Measurements from ENCODE around the gene WWC1.
A peak's percentile ranks its signal among the peaks of the same experiment; 100 is the strongest.

The WWC1 gene

DNA sequence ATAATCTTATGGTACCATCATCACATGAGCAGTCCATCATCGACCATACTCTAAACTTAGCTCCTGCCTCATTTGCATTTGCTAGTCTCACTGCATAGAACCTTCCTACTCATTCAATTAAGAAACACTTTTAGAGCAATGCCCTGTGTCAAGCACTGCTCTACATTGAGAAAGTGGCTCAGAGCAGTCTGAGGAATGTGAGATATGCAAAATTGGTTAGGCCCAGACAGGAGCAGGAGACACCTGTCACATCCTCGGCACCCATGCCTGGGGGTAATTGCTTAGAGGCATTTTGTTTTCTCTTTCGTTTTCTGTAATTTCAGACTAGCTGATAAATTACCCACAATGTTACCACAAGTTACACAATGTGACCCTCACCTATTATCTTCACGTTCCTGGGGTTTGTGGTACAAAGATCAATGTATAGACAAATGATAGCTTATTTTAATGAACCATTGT, 189.9 kb downstream of the WWC1 start:
- TF ChIP-seq, protein P1, sequence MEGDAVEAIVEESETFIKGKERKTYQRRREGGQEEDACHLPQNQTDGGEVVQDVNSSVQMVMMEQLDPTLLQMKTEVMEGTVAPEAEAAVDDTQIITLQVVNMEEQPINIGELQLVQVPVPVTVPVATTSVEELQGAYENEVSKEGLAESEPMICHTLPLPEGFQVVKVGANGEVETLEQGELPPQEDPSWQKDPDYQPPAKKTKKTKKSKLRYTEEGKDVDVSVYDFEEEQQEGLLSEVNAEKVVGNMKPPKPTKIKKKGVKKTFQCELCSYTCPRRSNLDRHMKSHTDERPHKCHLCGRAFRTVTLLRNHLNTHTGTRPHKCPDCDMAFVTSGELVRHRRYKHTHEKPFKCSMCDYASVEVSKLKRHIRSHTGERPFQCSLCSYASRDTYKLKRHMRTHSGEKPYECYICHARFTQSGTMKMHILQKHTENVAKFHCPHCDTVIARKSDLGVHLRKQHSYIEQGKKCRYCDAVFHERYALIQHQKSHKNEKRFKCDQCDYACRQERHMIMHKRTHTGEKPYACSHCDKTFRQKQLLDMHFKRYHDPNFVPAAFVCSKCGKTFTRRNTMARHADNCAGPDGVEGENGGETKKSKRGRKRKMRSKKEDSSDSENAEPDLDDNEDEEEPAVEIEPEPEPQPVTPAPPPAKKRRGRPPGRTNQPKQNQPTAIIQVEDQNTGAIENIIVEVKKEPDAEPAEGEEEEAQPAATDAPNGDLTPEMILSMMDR (IDR thresholded peaks at IDR 0.05; ENCODE audit: low read depth, low read length, missing control alignments): no peak
- no peak for DNase-seq (ENCODE audit: extremely low read depth, low read depth)
- H3K4me3 ChIP-seq (replicated peaks; ENCODE audit: low read depth, low read length): no peak overlapping the region

DNA sequence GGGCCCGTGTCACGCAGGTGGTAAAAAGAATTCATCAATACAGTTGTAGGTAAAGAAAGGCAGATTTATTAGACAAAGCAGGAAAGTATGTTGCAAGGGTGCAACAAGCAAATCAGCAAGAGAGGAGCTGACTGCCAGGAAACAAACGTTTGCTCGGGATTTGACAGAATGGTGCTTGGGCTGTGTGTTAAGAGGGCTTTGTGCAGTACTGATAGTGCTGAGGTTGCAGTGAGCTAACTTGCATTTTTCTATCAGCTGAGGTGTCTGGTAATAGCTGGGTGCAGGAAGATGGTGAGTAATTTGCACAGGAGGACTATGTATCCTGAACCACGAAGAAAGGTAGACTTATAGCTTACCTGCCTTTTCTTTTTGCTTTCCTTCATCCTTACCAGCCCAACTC, 190.9 kb downstream of the WWC1 start:
- no peak for DNase-seq (ENCODE audit: extremely low read depth, low read depth)
- TF ChIP-seq, protein P1 (IDR thresholded peaks at IDR 0.05; ENCODE audit: low read depth, low read length, missing control alignments): no peak
- no peak overlapping the region for H3K4me3 ChIP-seq (replicated peaks; ENCODE audit: low read depth, low read length)

DNA sequence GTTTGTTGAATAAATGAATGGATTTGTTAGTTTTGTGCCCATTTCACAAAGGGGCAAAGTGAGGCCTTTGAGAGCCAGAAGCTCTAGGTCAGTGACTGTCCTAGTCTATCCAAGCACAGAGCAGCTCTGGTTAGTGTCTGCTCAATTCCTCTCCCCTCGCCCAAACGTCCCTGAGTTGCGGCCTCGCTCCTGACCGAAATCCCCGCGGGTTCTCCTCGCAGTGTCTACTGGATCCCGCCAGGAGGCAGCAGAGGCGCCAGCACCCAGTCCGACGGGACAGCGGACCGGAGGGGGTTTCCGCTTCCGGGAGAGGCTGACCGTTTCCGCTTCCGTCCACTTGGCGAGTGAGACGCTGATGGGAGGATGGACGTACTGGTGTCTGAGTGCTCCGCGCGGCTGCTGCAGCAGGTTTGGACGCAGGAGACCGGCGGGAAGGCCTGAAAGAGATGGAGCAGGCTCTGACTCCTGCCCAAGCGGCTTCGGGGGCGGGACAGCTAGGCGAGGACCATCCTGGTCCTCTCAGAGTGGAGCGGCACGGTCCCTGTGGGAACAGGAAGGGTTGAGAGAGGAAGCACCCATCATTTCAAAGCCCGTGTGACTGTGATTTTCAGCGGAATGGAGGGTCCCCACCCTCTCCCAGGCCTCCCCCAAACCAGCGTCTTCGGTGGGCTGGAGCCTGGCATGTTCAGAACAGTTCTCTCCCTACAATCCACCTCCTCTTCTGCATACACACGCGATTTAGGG, 194.9 kb downstream of the WWC1 start, which contains the start of gene RARS1:
Gene RARS1, plus strand, starts transcription at position 336 of the 744 bp plus-strand sequence. Its CDS starts 28 bp downstream, at position 364.
- peak; percentile 75 for DNase-seq (ENCODE audit: extremely low read depth, low read depth)
- TF ChIP-seq, protein P1 (IDR thresholded peaks at IDR 0.05; ENCODE audit: low read depth, low read length, missing control alignments): peak; percentile 97
- peak within 1 kb of the TSS; percentile 64 for H3K4me3 ChIP-seq (replicated peaks; ENCODE audit: low read depth, low read length)

DNA sequence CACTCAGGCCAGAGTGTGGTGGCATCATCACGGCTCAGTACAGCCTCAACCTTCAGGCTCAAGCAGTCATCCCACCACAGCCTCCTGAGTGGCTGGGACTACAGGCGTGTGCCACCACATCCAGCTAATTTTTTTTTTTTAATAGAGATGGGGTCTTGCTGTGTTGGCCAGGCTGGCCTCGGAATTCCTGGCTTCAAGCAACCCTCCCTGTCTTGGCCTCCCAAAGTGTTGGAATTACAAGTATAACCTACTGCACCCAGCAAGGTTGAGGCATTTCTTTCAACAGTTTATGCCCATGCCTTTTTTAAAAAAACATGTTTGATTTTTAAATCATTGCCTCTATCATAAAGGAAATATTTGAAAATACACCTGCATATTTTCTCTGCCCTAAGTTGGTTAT, 197.6 kb downstream of the WWC1 start:
- TF ChIP-seq, protein P1 (IDR thresholded peaks at IDR 0.05; ENCODE audit: low read depth, low read length, missing control alignments): no peak
- no peak overlapping the region for H3K4me3 ChIP-seq (replicated peaks; ENCODE audit: low read depth, low read length)

DNA sequence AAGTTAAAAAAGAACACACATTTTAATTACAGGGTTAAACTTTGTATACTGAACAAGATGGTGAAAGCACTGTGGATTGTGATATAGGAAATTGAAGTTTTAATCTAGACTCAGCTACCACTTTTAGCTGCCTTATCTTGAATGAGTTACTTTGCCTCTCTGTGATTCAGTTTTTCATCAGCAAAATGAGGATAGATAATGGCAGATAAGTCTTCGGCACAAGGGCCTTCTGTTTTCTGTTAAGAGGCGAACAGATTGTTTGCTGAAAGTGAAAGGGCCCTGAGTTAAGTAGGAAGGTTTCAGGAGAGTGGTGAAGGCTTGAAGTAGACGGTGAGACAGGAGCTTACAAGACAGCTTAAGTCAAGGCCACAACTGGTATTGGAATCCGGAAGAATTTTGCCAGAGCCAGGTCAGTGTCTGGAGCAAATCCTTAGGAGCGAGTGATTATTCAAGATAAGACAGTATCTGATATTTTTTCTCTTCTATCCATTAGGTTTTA, 202.7 kb downstream of the WWC1 start:
- H3K4me3 ChIP-seq (replicated peaks; ENCODE audit: low read depth, low read length): no peak overlapping the region
- TF ChIP-seq, protein P1 (IDR thresholded peaks at IDR 0.05; ENCODE audit: low read depth, low read length, missing control alignments): no peak
- no peak for DNase-seq (ENCODE audit: extremely low read depth, low read depth)

More for the DNA sequence above, 197.6 kb downstream of the WWC1 start:
- DNase-seq (ENCODE audit: extremely low read depth, low read depth): no peak

DNA sequence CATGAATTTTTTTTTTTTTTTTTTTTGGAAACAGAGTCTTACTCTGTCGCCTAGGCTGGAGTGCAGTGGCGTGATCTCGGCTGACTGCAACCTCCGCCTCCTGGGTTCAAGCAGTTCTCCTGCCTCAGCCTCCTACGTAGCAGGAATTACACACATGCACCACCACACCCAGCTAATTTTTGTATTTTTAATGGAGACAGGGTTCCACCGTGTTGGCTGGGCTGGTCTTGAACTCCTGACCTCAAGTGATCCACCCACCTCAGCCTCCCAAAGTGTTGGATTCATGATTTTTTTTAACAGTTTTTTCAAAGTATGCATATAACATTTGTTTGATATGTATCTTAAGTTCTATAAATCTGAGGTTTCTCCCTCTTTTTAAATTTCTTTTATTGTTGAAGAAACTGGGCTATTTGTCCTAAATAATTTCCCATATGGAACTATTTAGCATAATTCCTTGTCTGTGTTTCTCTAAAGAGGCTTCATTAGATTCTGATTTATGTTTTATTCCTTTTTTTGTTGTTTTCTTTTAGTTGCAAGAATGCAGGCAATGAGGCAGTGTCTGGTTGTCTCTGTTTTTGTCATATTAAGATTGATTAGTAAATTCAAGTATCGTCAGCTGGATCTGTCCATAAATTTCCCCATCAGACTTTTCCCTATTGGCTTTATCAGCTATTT, 211.3 kb downstream of the WWC1 start:
- TF ChIP-seq, protein P1 (IDR thresholded peaks at IDR 0.05; ENCODE audit: low read depth, low read length, missing control alignments): no peak
- H3K4me3 ChIP-seq (replicated peaks; ENCODE audit: low read depth, low read length): no peak overlapping the region
- DNase-seq (ENCODE audit: extremely low read depth, low read depth): no peak

Measured in HFF-Myc (cell line).